ENCODE results near the gene DEFB113.
"Not testable (repeated sequence)": the region's sequence is repeated elsewhere in the genome, so short reads cannot be mapped to it uniquely, and the experiment has no call there.

DNA sequence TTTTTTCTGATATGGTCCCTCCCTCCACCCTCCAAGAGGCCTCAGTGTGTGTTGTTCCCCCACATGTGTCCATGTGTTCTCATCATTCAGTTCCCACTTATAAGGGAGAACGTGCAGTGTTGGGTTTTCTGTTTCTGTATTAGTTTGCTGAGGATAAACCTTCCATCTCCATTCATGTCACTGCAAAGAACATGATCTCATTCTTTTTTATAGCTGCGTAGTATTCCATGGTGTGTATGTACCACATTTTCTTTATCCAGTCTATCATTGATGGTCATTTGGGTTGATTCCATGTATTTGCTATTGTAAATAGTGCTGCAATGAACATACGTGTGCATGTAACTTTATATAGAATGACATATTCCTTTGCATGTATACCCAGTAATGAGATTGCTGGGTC lies 25.4 kb downstream of the DEFB113 start:
- TF ChIP-seq, protein P1, sequence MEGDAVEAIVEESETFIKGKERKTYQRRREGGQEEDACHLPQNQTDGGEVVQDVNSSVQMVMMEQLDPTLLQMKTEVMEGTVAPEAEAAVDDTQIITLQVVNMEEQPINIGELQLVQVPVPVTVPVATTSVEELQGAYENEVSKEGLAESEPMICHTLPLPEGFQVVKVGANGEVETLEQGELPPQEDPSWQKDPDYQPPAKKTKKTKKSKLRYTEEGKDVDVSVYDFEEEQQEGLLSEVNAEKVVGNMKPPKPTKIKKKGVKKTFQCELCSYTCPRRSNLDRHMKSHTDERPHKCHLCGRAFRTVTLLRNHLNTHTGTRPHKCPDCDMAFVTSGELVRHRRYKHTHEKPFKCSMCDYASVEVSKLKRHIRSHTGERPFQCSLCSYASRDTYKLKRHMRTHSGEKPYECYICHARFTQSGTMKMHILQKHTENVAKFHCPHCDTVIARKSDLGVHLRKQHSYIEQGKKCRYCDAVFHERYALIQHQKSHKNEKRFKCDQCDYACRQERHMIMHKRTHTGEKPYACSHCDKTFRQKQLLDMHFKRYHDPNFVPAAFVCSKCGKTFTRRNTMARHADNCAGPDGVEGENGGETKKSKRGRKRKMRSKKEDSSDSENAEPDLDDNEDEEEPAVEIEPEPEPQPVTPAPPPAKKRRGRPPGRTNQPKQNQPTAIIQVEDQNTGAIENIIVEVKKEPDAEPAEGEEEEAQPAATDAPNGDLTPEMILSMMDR (IDR thresholded peaks at IDR 0.05), result not testable (repeated sequence)
- TF ChIP-seq POLR2A (IDR thresholded peaks at IDR 0.05), result not testable (repeated sequence)

Measured in esophagus squamous epithelium (tissue), 4 donors.